K562 (cell line): Measurements from ENCODE around the gene PELI1. TPM values are rescaled to one million over a fixed set of nuclear protein-coding genes. Genes with fewer than 3 reads are reported as not detected.

Experiments used
- CEBPG ChIP-seq, 3 experiments: fragments of 200-800 bp in 1 of 3; sonication (Bioruptor generic) in 1 of 3; sonication (generic) in 1 of 3; formaldehyde crosslinking in 1 of 3; IDR thresholded peaks in 2 of 3; conservative IDR thresholded peaks in 1 of 3; 2 replicates each; pipeline versions ENCODE4 v1.6.1 to v1.8.0; 2016 to 2022; ENCODE audit warnings: missing compliant biosample characterization in 2 of 3, missing genetic modification characterization in 2 of 3, mild to moderate bottlenecking in 1 of 3, missing genetic modification reagents in 1 of 3
- CHAMP1 ChIP-seq: fragments of 450-650 bp; IDR thresholded peaks from 2 replicates; pipeline ENCODE4 v1.6.1; 2016; ENCODE audit warnings: mild to moderate bottlenecking
- EGR1 ChIP-seq: fragments of 450-650 bp; conservative IDR thresholded peaks from 2 replicates; pipeline ENCODE4 v1.6.1; 2017; ENCODE audit warnings: mild to moderate bottlenecking
- HMGN3 ChIP-seq: IDR thresholded peaks from 2 replicates; pipeline ENCODE4 v1.6.1; 2011; ENCODE audit warnings: borderline replicate concordance, low read depth, mild to moderate bottlenecking, mixed read lengths, low read length; ENCODE audit not compliant: insufficient read length; ENCODE audit errors: extremely low read depth
- MYC ChIP-seq, 2 experiments: fragments of 250-450 bp in 1 of 2; sonication (Bioruptor Pico) in 1 of 2; IDR thresholded peaks; 2 replicates each; pipeline versions ENCODE4 v1.5.1 to v1.6.1; 2012 to 2021; ENCODE audit warnings: low read depth in 2 of 2, borderline replicate concordance in 1 of 2, improper control_type of control experiment in 1 of 2, low read length in 1 of 2, mild to moderate bottlenecking in 1 of 2, moderate library complexity in 1 of 2
- PTBP1 ChIP-seq: fragments of 200-400 bp; formaldehyde crosslinking; IDR thresholded peaks from 2 replicates; pipeline ENCODE4 v1.6.1; 2017; ENCODE audit warnings: low read depth, low read length
- RERE ChIP-seq: sonication (generic); formaldehyde crosslinking; IDR thresholded peaks from 2 replicates; pipeline ENCODE4 v1.8.0; 2023; ENCODE audit warnings: missing genetic modification reagents, mild to moderate bottlenecking, borderline replicate concordance
- SMARCA4 ChIP-seq: fragments of 450-650 bp; IDR thresholded peaks from 2 replicates; pipeline ENCODE4 v1.6.1; 2016
- TCFL5 ChIP-seq: fragments of 250-450 bp; sonication (Bioruptor Pico); conservative IDR thresholded peaks from 2 replicates; pipeline ENCODE4 v1.6.1; 2021; ENCODE audit warnings: mild to moderate bottlenecking, moderate library complexity, matching md5 sums
- TFAM ChIP-seq: fragments of 250-450 bp; sonication (Bioruptor Pico); conservative IDR thresholded peaks from 2 replicates; pipeline ENCODE4 v1.5.0; 2021; ENCODE audit warnings: mild to moderate bottlenecking, moderate library complexity
- ZBTB9 ChIP-seq: fragments of 450-650 bp; formaldehyde crosslinking; IDR thresholded peaks from 2 replicates; pipeline ENCODE4 v1.4.0; 2020; ENCODE audit warnings: mild to moderate bottlenecking, moderate library complexity
- ZKSCAN3 ChIP-seq: fragments of 250-450 bp; sonication (Bioruptor Pico); IDR thresholded peaks from 2 replicates; pipeline ENCODE4 v1.4.0; 2020
- polyA plus RNA-seq, 8 experiments: library from polyadenylated mRNA; depleted of rRNA in 4 of 8; stranded (reverse) in 5 of 8; unstranded in 3 of 8; fragments of >200 nt; fragmentation: Nextera tagmentation in 2 of 8; fragmentation: Illumina TruSeq in 1 of 8; extraction: Ambion mirVana in 2 of 8; extraction: Trizol in 1 of 8; gene quantifications; 2 replicates each; pipeline versions ENCODE4 v1.2.1 to v1.2.3, GENCODE V29; 2011 to 2014; ENCODE audit warnings: inconsistent platforms in 1 of 8, missing spikeins in 1 of 8
- total RNA-seq, 7 experiments: library from RNA; depleted of rRNA in 6 of 7; stranded (reverse); fragments of >200 nt in 6 of 7; fragmentation: Illumina TruSeq in 2 of 7; extraction: Trizol in 2 of 7; gene quantifications; 2 replicates each; pipeline versions ENCODE4 v1.2.1 to v1.2.3, GENCODE V29; 2011 to 2021; ENCODE audit warnings: low replicate concordance in 1 of 7

The PELI1 gene
- total and polyA plus RNA-seq, 9 of the 15 experiments (the other 6 are each of a cell fraction or from before 2014, with no cell fraction given) = 3.3 to 19.2 (median 12.5) TPM

GRCh38 chr2:64162516-64162915, 18.3 kb upstream of the PELI1 start (continued):
- TF ChIP-seq CHAMP1 (no peak), ZBTB9 (CRISPR knock-in tag) (no peak), SMARCA4 (no peak), EGR1 (no peak), HMGN3 (no peak), MYC (IDR thresholded peaks at IDR 0.05; ENCODE audit: low read depth, low read length) (no peak), MYC (CRISPR knock-in tag; IDR thresholded peaks at IDR 0.05; ENCODE audit: borderline replicate concordance, low read depth) (no peak), CEBPG (CRISPR knock-in tag; IDR thresholded peaks at IDR 0.05) (no peak), CEBPG (tag; conservative IDR thresholded peaks at IDR 0.05 in 1 of 2, IDR thresholded peaks at IDR 0.05 in 1 of 2) (no peak), ZKSCAN3 (CRISPR knock-in tag) (no peak), TCFL5 (CRISPR knock-in tag) (no peak), TFAM (CRISPR knock-in tag) (no peak), PTBP1 (no peak), RERE (CRISPR knock-in tag) (no peak)
